NCI-H2029 (cell line): ENCODE results near the gene DEPDC4.
A peak's percentile ranks its signal among the peaks of the same experiment; 100 is the strongest.
"Not testable (repeated sequence)": the region's sequence is repeated elsewhere in the genome, so short reads cannot be mapped to it uniquely, and the experiment has no call there.

Source experiments
- DNase-seq: peaks from one replicate; lab custom pipeline; 2025; lab: John Stamatoyannopoulos, UW

Gene DEPDC4

GRCh38 chr12:100266835-100267602 lies at the start of gene DEPDC4, which contains the start of gene SCYL2:
Gene DEPDC4, minus strand, starts transcription at chr12:100267079. Its CDS starts 3 bp downstream, at chr12:100267076.
Gene SCYL2, plus strand, starts transcription at chr12:100267177. Its CDS starts 15,794 bp downstream, at chr12:100282971.
- DNase-seq: peak; percentile 95

- DNase-seq: no peak
Observed at GRCh38 chr12:100311317-100311716, 44.4 kb upstream of the DEPDC4 start.

GRCh38 chr12:100308138-100308537 lies 41.3 kb upstream of the DEPDC4 start:
- not testable (repeated sequence) for DNase-seq

- not testable (repeated sequence) for DNase-seq
Observed at GRCh38 chr12:100304334-100304733, 37.5 kb upstream of the DEPDC4 start.

- DNase-seq: no peak
Observed at GRCh38 chr12:100303831-100304230, 37.0 kb upstream of the DEPDC4 start.

GRCh38 chr12:100302081-100302480 lies 35.2 kb upstream of the DEPDC4 start:
- no peak for DNase-seq

GRCh38 chr12:100295764-100296555 lies 29.1 kb upstream of the DEPDC4 start:
- DNase-seq: no peak

- not testable (repeated sequence) for DNase-seq
Observed at GRCh38 chr12:100294366-100294765, 27.5 kb upstream of the DEPDC4 start.

- DNase-seq: no peak
Observed at GRCh38 chr12:100293017-100293416, 26.1 kb upstream of the DEPDC4 start.

GRCh38 chr12:100290016-100290415 lies 23.1 kb upstream of the DEPDC4 start:
- no peak for DNase-seq

- DNase-seq: no peak
Observed at GRCh38 chr12:100289038-100289437, 22.2 kb upstream of the DEPDC4 start.

GRCh38 chr12:100284556-100284955 lies 17.7 kb upstream of the DEPDC4 start:
- DNase-seq: not testable (repeated sequence)

- no peak for DNase-seq
Observed at GRCh38 chr12:100279607-100280244, 12.8 kb upstream of the DEPDC4 start.

- no peak for DNase-seq
Observed at GRCh38 chr12:100279159-100279558, 12.3 kb upstream of the DEPDC4 start.

GRCh38 chr12:100274291-100274690 lies 7.4 kb upstream of the DEPDC4 start:
- no peak for DNase-seq

- no peak for DNase-seq
Observed at GRCh38 chr12:100273782-100274181, 6.9 kb upstream of the DEPDC4 start.

- no peak for DNase-seq
Observed at GRCh38 chr12:100268835-100269564, 2.1 kb upstream of the DEPDC4 start.

- DNase-seq: no peak
Observed at GRCh38 chr12:100267603-100268281, 863 bp upstream of the DEPDC4 start.

GRCh38 chr12:100266585-100266834 lies 369 bp downstream of the DEPDC4 start:
- no peak for DNase-seq

GRCh38 chr12:100265732-100266584 lies 921 bp downstream of the DEPDC4 start:
- DNase-seq: no peak

- not testable (repeated sequence) for DNase-seq
Observed at GRCh38 chr12:100265107-100265506, 1.8 kb downstream of the DEPDC4 start.
